ENCODE results near the gene JAG1. TPM values are rescaled to one million over a fixed set of nuclear protein-coding genes. Genes with fewer than 3 reads are reported as not detected.

JAG1 gene
- total RNA-seq, 1 donor from 2014 or later: 193 TPM

DNA sequence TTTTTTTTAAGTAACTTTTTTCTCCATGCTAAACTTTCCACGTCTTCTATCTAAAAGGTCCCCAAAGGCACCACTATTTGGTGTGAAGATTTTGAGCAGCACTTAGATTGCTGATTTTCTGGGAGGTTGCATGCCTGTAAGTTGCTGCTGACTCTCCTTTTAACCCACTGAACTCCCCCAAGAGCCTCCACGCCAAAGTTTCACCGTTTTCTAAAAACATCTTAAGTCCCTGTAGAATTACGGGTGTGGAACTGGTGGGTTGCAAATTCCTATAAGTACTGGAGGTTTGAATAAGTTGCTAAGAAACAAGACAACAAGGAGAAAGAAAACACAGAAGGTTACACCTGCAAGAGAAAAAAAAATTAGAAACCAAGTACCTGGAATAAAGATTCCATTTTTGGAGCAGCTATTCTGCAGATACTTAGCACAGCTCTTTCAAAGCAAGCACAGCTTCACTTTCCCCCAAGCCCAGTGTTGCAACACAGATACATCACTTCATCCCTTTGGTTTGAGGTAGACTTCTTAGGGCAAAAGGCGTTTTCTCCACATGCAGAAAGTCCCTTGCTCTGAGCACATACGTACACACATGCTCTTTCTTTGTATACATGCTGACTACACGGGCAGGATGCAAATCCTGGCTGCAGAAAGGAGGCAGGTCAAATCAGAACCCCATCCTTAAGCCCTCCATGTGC lies 5.0 kb downstream of the JAG1 start:
- no peak for DNase-seq (ENCODE audit: low spot score)

DNA sequence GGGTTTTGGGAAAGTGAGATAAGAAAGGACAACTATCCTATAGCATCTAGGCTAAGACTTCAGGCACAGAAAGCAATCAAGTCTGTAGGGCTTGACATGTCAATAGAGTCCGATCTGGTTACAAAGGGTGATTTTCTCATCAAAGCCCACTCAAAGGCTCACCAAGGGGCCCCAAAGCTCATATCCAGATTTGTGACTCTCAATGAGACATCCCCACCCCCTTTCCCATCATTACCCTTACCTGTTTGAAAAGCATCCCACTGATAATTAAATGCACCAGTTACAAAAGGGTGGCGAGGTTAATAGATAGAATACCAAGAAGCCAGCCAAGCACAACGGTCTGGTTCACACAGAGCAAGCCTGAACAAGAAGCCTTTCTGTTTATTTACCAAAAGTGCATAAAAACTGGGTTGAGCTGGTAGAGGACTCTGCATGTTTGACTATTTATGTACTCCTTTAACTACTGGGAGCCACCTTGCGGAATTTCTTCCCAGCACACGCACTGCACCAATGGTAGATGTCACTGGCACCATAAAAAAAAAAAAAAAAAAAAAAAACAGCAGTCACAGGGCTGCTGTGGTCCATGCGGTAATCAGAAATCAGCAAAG lies 6.1 kb downstream of the JAG1 start:
- DNase-seq (ENCODE audit: low spot score): no peak

DNA sequence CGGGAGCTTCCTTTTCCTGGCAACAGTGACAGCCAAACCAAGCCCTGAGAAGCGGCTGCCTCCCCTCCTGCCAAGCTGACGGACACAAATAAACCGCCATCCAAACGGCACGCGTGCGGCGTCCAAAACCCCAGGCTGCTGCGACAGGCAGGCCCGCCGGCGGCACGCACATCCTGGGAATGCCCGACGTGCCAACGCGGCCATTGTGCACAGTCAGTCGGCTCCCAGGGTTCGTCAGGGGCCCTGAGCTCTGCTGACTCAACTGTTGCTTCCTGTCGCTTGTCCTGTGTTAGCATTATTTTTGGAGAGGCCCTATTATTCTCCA lies 6.8 kb downstream of the JAG1 start:
- no peak for DNase-seq (ENCODE audit: low spot score)

DNA sequence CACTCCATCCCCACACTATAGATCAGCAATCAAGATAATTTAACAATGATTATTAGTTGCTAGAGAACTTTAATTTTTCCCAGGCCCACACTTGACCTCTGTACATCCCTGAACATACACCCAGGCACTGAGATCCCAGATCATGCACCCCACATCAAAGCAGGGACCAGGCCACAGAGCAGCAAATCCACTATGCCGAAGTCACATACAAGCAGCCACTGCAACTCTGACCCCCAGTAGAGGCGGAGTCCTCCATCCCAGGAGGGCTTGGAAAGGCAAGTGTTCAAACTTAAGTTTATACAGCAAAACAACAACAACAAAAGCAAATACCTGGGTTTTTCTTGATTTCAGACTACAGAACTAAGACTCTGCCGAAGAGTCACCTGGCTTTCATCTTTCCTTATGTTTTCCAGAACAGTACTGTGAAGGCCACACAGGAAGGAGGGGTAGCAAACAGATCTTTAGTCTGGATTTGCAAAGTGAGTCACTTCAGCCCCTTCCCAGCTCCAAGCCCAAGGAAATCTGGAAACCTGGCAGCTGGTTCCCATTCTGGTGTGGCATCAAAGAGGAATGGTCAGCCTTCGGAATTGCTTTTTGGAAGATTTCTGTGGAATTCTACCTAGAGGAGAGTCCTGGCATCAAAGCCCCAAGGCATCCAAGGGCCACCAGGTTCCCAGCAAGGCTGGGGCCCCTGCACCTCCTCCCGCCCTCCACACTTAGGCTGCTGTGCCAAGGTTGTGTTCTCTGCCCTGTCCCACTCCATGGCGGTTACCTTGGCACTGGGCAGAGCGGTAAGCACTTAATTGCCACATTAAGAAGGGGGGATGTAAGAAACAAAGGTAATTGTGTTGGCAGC lies 7.3 kb downstream of the JAG1 start:
- no peak for DNase-seq (ENCODE audit: low spot score)

DNA sequence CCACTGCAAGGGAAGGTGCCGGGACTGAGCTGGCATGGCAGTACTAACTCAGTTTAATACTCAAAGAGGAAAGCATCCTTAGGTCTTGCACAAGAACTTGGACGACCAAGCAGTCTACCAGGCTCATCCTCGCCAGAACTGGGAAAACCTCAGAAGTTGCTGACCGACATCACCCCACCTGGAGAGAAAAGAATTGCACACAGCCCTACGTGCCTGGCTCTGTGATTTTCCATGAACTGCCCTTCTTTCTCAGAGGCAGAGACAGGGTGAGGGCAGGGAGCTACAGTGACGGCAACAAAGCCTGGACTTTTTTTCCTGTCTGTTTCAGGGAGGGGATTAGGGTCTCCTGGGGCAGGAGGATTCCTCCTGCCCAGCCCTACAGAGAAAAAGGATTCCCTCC lies 8.0 kb downstream of the JAG1 start:
- no peak for DNase-seq (ENCODE audit: low spot score)

DNA sequence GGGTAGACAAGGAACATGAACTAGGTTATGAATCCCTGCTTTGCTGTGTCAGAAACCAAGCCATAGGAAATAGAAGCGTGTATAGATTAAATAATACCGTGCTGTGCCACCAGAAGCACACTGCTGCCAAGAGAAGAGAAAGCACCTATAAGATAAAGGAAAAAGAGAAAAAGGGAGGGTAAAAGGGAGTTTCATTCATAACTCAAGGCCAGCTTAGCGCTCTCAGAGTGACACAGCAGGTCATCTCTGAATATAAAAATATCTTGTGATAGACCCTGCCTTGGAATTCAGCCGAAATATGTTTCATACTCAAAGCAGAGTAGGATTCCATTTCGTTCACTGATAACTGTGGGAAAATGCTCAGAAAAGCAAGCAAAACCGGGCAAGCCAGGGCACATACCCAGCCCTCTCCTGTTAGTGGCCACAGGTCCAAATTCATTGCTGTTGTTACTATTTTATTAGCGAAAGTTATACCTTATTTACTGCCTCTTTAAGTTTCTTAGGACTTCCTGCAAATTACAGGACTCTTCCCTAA lies 8.7 kb downstream of the JAG1 start:
- DNase-seq (ENCODE audit: low spot score): no peak

DNA sequence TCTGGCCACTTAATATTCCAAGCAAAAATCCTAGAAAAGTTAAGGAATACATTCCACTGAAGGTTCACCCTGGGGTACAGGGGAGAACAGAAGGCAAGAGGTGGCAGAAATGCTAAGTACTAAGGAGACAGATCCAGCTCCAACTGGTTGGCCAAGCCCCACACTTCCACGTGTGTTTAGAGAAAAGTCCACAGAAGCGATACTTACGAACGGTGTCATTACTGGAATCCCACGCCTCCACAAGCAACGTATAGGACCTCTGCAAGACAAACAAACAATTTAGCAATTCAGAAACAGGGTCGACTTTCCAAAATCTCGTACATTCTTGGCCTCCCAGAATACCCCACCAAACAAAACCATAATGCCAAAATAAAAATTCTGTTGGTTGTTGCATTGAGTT lies 10.0 kb downstream of the JAG1 start:
- no peak for DNase-seq (ENCODE audit: low spot score)

DNA sequence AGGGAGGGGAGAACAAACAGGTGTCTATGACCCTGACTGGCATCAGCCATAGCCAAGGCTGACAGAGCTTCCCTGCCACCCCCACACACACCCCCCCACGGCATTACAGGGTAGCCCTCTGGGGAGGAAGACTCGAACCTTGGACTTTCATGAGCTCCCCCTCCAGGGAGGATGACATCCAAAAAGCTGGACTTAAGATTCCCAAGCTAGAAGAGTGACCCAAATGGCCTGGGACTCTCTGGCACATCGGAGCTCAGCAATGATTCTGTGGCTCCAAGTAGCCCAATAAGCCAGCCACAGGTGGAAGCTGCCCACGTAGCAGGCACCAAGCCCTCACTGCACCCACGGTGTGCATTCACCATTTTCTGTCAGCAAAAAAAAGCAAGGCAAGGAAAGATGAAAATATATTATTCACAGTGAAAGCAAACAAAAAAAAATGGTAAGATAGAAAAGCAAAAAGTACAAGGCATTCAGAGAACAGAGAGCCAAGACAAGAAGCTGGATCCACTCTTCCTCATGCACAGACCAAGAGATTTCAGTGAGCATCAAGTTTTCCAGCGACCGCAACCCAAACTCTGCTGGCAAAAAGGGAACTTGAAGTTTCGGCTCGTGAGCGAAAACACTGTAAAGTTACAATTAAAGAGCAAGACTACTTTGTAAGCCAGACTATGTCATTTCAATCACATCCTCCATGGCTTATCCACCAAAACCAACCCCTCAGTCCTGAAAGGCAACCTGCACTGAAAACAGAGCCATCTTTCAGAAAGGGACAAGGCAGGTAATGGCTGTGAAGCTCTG lies 10.9 kb downstream of the JAG1 start:
- DNase-seq (ENCODE audit: low spot score): no peak

DNA sequence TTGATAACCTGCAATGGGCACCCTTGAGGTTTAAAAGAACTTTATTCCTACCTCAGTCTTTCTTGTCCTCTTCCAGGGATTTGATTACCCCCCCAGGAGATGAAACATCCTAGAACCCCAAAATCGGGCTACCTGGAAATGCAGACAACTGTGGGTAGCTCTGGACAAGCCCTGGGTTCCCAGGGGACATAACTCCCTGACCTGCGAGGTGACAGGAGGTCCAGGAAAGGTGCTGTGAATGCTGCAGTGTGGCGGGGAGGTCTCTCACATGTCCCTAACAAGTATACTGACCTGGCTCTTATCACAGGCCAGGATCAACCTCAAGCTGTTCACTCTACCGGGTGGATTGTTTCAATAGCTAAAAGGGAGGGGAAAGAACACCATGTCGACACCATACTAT lies 11.6 kb downstream of the JAG1 start:
- no peak for DNase-seq (ENCODE audit: low spot score)

DNA sequence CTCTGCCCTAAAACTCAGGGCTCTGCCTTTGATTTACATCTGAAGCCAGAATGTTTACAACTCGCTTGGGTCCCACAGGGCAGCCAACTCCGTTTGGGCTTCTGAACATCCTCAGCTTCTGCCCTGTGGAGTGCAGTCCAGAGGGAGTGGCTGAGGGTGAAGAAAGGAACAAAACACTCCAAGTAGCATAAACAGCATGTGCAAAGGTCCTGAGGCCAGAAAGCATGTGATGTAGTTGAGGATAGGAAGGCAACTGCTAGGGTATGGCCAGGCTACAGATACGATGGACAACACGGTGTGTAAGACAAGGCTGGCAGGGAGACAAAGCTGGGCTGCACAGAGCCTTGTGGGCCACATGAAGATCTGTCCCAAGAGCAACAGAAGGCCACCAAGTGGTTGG lies 12.5 kb downstream of the JAG1 start:
- DNase-seq (ENCODE audit: low spot score): no peak

DNA sequence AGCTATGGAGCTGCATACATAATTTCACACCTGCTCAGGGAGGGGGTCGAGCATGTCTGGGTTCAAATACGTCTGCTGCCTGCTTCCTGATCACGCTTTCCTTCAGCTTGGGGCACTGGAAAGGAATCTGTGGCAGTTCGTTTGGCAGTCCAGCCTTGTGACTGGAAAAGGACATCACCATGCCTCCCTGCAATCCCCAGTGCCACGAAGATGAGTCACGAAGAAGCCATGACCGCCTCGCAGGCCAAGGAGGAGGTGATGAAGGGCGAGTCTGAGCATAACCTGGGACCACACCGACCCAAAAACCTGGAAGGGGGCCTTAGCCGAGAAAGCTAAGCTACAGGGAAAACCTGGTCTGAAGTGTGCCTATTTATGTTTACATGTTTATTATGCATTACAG lies 13.1 kb downstream of the JAG1 start:
- no peak for DNase-seq (ENCODE audit: low spot score)

DNA sequence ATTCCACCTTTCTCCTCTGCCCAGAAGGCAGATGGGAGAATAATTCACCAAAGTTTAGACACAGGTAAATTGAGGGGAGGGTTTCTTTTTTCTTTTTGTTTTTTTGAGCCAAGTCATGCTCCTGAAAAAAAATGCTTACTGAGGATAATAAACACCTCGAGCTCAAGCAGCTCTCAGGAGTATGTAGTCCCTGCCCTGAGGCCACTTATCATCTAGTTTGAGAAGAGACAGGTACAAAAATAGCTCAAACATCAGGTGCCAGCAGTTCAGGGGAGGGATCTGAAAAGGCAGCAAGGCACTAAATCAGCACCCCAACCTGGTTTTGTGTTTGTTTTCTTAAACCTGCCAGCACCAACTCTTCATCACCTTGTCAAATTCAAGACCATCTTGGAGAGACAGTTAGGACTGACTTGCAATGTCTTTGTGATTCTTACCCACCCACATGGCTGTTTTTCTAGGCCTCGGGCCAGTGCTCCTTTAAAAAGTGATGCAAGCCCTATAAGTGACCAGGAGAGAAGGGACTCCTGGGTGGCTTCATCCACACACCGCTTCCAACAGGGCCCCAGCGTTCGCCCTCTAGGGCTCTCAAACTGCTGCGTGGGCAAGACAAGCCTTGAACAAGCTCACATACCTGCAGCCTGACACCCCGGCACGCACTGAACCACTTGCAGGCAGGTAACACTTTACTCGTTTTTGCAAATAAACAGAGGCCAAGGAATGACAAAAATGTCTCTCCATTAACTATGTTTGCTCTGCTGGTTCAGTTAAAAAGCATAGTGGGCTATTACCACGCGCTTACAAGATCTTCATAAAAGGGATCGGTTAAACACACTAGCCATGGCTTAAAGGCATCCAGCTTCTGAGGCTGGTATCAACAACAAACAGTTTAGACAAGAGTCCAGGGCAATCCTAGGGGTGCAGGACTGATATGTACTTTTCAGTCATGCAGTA lies 13.9 kb downstream of the JAG1 start:
- no peak for DNase-seq (ENCODE audit: low spot score)

DNA sequence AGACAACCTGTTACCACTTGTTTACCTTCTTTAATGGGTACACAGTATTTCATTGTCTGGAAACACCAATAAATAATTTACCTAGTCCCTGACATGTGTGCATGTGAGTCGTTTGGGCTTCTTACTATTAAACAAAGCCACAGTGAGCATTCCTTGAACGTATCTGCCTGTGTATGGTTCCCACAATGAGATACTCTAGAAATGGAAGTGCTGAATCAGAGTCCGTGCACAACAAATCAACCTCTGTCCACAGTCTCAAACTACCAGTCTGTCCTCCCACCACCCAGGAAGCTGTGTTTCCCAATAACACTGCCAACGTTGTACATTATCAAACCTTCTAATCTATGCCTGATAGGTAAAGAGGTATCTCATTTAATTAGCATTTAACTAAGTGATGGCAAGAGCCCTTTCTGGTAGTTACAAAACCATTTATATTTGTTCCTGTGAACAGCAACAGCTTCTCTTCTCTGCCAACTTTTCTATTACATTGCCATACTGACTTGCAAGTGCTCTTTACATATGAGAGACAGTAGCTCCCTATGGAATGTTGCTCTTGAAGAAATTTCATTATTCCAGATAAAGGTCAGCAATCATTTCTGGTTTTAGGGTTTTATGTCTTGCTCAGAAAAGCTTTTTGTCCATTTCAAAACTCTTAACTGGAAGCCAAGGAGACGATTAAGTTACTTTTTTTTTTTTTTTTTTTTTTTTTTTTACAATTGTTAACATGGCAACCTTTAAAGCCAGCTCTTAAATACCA lies 14.7 kb downstream of the JAG1 start:
- no peak for DNase-seq (ENCODE audit: low spot score)

DNA sequence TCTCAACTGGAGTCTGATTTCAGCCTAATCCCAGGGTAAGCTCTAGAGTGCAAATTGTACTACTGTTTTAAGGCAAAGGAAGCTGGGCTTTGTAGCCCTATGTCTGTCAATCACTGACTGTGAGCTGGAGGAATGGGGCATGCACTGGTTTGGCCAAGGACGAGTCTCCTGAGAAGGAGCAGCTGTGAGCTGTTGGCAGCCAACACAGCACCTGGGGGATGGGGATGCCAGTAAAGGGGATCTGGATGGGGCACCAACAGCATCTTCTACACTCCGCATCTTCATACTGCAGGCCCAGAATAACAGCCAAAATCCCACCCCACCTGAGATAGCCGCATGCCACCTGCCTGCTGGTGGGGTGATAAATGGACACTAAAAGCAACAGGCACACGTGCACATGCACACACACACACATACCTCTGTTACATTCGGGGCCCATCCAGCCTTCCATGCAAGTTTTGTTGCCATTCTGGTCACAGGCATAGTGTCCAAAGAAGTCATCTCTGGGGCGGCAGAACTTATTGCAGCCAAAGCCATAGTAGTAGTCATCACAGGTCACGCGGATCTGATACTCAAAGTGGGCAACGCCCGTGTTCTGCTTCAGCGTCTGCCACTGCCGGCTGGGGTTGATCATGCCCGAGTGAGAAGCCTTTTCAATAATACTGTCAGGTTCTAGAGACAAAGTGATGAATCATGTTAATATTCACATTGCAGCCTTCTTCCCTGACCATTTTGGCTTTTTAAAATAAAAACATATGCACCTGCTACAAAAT lies 15.6 kb downstream of the JAG1 start:
- DNase-seq (ENCODE audit: low spot score): no peak

DNA sequence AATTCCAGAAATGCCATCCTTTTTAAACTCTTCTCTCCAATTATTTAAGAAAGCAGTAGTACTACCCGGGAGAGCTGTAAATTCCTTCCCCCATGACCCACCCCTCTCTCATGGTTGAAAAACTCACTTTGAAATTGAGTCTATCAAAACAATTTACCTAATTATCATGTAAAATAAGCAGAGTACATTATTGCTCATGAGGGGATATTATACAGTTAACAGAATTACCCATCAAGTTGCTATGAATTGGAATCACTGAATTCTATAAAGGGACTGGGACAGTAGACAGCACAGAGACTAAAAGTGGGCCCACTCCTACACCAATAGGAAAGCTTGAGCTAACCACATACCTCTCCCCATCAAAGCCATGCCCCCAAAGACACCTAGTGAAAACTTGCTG lies 16.3 kb downstream of the JAG1 start:
- no peak for DNase-seq (ENCODE audit: low spot score)

DNA sequence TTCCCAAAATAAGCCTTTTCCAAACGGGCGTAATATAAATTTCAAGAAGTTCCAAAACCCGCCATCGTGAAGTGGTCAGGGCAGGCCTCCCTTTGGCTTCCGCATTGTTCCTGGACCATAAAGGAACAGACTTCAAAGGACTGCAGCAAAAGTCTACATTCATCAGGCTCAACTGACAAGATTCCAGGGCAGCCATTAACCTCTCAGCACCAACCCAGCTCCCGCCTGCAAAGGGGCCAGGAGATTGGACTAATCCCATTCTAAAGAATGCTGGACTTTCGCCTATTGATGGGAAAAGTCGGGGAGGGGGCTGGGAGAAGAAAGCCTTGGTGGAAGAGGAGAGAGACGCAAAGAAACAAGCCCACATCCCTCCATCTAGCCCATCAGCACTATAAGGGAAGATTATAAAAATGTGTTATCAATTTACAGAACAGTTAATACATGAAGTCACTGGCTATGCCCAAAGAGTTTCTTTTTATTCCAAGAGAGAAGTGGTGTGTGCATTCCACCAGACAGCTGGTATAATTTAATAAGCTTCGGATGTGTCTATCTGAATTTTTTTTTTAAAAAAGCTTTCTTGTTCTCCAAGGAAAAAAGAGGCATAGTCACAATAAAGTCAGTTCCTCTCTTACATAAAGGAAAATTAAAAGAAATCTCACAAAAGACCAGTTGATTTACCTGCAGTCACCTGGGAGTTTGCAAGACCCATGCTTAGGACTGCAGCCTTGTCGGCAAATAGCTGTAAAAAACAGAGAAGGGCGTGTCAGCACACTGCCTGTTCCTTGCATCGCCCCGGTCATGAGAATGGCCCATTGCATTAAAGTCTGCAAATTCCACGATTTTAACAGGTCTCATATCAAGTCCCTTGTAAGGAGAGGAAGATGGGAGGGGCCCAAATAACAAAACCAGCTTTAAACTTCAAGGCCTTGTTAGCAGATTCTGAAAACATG lies 17.8 kb downstream of the JAG1 start:
- DNase-seq (ENCODE audit: low spot score): peak; percentile 81

DNA sequence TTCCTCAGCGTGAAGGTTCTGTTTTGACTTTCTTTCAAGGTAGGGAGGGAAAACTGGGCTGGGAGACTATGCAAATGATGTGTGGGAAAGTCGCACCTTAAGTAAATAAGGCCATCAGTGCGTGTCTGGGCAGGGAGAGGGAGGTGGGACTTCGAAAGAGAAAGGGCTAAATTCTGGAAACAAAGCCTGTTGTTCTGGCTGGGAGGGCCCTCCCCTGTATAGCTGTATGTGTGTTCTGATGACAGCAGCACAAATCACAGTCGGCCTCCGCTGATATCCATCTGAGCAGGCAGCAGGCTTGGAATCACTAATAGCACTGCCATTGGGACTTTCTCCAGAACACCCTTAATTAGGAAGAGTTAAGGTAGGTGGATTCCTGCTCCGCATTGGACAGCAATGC lies 19.2 kb downstream of the JAG1 start:
- peak; percentile 85 for DNase-seq (ENCODE audit: low spot score)

DNA sequence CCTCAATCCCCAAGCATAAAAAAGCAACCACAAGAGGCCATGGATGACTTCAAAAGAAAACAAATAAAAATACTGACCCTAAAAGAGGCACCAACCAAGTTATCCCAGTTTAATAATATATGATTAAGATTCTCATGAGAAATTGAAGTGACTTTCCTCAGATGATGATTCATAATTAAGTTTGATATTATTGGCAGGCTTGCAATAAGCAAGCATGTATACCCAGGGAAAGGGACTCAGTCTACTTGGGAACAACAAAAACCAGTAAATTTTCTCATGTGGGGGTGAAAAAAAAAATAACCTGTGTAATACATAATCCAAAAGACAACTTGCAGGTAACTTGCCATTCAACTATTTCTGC lies 19.6 kb downstream of the JAG1 start:
- DNase-seq (ENCODE audit: low spot score): no peak
